GM12891 (cell line): ENCODE measurements around the gene SNRPA1.
A peak's percentile ranks its signal among the peaks of the same experiment; 100 is the strongest.

Experiments
- DNase-seq: peaks from one replicate; pipeline ENCODE4 v3.0.0; 2011; ENCODE audit warnings: low spot score; ENCODE audit not compliant: insufficient read length
- FAIRE-seq: peaks from 2 replicates; lab custom pipeline; 2011; peaks lifted over from hg19 to GRCh38; lab: Jason Lieb, UNC
- PAX5 ChIP-seq: IDR thresholded peaks from 2 replicates; pipeline ENCODE4 v1.6.1; 2011; ENCODE audit warnings: low read length, moderate library complexity, mild to moderate bottlenecking; ENCODE audit not compliant: insufficient read depth, severe bottlenecking
- POLR2A ChIP-seq: IDR thresholded peaks from 2 replicates; pipeline ENCODE4 v1.6.1; 2011; ENCODE audit warnings: low read depth, low read length, control low read depth
- POLR2AphosphoS5 ChIP-seq: IDR thresholded peaks from 2 replicates; pipeline ENCODE4 v1.6.1; 2011; ENCODE audit warnings: low read depth, low read length, control low read depth
- POU2F2 ChIP-seq: IDR thresholded peaks from 2 replicates; pipeline ENCODE4 v1.6.1; 2011; ENCODE audit warnings: low read depth, mild to moderate bottlenecking, control low read depth, low read length, moderate library complexity
- SPI1 ChIP-seq: IDR thresholded peaks from 2 replicates; pipeline ENCODE4 v1.6.1; 2011; ENCODE audit warnings: low read depth, low read length, control low read depth
- TAF1 ChIP-seq: IDR thresholded peaks from 2 replicates; pipeline ENCODE4 v1.6.1; 2011; ENCODE audit warnings: low read depth, low read length, control low read depth

The SNRPA1 gene

DNA sequence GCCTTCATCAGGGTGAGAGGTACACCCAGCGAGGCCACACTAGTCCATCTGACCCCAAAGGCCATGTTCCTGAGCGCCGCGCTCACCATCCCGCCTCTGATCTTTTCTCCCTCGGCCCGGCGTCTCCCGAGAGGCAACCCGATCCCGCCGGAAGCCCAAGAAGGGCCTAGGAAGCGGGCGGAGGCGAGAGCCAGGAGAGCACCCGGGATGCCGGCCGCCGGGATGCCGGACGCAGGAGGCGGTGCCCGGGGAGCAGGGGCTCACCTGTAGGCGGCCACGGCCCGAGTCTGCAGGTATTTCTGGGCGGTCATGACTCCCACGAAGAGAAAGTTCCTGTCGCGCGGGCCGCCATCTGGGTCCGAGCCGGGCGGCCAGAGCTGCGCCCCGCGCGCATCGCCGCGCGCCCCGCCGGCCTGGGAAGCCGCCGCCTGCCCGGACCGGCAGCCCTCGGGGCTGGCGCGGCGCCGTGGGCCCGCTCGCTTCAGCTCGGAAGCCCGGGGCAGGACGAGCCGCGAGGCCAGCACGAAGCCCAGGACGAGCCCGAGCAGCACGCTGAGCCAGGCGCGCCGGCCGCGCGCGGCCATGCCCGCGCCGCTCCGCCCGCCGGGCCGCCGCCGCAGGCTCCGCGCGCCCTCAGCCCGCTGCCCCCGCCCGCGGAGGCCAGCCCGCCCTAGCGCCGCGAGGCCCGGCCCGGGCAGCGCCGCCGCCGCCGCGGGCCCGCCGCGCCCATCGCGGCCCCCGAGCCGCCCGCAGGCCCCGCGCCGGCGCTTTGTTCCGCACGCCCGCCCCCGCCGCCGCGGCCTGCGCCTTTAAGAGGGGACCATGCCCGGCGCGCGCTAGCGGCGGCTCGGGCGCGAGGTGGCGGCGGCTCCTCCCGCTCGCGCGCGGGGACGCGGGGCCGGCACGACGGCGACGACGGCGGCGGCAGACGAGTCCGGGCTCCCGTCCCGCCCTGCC lies 43.9 kb downstream of the SNRPA1 start:
- no peak for DNase-seq

DNA sequence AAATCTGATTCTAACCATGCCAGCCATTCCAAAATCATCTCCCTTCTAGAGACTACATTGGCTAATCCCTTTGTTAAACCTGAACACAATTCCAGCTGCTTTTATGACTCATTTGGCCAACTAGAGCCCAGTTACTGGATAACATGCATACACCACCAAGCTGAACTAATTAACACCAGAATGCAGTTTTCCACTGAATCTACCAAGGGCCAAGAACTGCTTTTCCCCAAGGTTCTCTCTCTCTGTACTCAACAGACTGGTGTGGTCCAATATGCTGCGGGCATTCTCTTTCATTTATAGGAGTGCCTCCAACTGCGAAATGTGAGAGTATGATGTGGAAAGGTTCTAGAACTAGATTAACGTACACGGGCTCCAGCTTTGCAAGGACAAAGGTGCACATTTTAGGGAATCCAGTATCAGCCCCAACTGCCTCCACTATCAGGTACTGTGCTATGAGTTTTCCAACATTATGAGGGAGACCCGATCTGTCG lies 44.7 kb downstream of the SNRPA1 start:
- DNase-seq: no peak
- FAIRE-seq: no peak
- no peak for TF ChIP-seq SPI1
- TF ChIP-seq POU2F2: no peak
- TF ChIP-seq POLR2AphosphoS5: no peak
- TF ChIP-seq TAF1: no peak
- TF ChIP-seq POLR2A: no peak
- TF ChIP-seq PAX5: no peak

More for the DNA sequence above, 43.9 kb downstream of the SNRPA1 start:
- FAIRE-seq: peak; percentile 33
- TF ChIP-seq PAX5 (no peak), POLR2A (no peak), SPI1 (no peak), POLR2AphosphoS5 (no peak)

DNA sequence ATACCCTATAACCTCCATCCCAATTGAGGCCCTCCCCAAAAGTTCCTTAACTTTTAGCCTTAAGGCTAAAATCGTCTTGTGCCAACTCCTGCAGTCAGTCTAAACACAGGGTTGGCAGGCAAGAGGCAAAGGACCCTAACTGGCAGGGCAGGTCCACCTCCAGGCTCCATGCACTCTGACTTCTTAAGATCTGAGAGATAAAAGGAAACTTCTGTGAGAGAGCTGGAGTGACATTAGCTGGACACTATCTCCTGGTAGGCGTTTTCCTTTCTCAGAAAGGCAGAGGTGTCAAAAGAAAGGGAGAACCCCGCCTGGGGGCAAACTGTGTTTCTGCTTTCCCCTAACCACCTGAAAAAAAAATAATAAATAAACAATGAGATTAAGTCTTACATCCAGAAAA lies 46.8 kb downstream of the SNRPA1 start:
- FAIRE-seq (no peak), DNase-seq (no peak)
- no peak for TF ChIP-seq POLR2AphosphoS5
- no peak for TF ChIP-seq TAF1
- no peak for TF ChIP-seq PAX5
- TF ChIP-seq POU2F2: no peak
- no peak for TF ChIP-seq SPI1
- TF ChIP-seq POLR2A: no peak

DNA sequence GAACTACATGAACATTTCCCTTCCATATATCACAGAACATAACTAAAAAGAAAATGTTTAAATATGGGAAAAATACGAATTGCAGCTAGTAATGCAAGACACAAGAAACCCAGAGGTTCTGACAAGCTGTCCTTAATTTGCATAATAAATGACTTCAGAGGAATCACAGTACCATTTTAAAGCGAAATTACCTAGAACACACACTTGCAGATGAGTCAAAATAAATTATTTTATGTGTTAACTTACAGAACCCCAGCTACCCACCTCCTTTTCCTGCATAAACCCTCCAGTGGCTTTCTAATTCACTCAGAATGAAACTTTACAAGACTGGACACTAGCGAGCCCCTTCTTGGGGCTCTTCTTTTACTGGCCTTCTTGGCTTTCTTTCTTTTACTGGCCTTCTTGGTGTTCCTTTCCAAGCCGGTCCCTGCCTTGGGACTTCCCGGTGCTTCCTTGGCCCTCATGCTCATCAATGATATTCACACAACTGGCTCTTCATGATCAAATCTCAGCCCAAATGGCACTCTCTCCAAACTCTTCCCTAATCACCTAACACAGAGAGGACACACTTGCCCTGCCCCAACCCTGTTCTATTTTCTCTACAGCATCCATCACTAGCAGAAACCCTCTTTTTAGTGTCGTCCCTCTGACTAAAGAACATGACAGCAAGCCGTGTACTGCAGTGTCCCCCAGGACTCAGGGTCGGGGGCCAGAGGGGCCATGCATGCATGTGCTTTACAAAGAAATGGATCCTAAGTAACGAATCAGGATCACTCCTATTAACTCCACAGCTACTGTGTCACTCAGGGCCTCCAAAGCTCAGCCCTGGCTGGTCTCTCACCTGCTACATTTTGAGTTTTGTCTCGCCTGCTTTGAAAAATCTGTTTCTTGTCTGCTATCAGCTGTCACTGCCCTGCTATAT lies 48.0 kb downstream of the SNRPA1 start:
- no peak for FAIRE-seq

DNA sequence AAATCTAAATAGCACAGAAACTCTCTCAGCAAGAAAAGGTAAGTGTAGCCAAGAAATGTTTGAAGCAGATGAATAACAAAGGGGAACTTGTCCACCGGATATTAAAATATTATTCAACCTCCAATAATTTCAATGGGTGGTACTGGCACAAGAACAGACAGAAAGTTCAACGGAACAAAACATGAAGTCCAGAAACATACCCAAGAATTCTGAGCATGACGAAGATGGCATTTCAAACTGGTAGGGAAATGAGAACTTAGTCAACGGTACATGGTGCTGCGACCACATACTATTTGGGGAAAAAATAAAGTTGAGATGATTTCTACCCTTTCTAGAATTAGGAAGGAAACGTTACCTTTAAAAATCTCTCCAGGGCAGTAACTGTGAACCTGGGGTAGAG lies 48.7 kb downstream of the SNRPA1 start:
- FAIRE-seq (no peak), DNase-seq (no peak)
- TF ChIP-seq POLR2AphosphoS5: no peak
- TF ChIP-seq SPI1: 0 out of 2 replicates have a peak, but pooled peaks have one; percentile 5

More for the DNA sequence above, 48.0 kb downstream of the SNRPA1 start:
- DNase-seq: no peak
- no peak for TF ChIP-seq TAF1
- no peak for TF ChIP-seq PAX5
- TF ChIP-seq POLR2A: no peak
- no peak for TF ChIP-seq SPI1
- TF ChIP-seq POLR2AphosphoS5: no peak
- no peak for TF ChIP-seq POU2F2

DNA sequence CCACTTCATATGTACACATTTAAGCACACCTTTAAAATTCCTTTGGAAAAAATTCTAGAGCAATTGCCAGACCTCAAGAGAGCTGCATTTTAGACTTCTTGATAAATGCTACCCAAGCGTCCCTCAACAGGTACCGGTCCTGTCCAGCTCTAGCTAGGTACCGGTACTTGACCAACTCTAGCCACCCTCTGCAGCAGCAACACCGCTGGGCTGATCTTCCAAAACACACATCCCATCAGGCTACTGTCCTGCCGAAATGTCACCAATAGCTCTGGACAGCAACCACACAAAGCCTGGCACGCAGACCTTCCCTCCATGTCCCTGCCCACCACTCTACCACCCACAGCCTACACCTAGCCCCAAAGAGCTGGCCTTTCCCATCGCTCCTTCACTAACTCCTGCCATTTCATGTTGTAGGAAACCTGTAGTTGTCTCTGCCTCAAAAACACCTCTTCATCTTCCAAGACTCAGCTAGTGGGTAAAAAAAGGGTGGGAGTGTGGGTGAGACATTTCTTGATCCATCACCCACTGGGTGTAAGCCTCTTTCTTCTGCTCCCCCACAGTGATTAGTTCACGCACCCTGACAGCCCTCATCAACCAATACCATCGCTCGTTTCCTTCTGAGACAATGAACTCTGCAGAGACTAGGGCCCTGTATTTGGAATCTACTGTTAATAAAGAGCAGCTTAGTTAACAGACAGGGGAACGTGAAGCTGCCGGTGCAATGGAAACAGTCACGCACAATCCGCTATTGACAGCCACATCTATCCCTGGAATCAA lies 50.0 kb downstream of the SNRPA1 start:
- FAIRE-seq: no peak

DNA sequence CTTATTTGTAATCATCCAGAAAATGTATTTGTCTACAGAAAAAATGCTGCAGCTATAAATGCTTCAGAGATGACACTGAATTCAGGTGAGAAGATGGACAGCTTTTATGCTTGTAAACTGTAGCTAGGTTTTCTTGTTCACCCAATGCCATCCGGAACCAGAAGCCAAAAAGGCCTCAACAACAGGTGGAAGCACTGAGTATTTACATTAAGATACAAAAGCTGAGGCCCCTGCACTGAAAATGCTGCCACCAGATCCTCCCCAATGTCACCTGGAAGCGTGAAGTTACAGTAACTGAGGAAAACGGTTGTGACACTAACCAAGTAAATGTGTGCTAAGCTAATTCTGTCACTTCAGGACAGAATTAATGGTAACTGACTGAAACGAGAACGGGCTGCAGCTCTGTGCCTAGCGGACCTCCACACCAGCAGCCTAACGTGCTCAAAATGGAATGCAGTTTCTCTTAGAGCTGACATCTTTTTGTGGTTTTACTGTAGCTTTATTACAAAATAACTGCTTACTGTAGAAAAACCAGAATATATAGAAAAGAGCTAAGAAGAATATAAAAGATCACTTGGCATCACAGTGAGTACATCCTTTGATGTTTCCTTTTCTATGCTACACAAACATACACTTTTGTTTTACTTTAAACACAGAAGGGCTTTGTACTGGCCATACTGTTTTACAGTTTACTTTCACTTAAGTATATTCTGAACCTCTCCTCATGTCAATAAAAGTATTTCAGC lies 50.8 kb downstream of the SNRPA1 start:
- no peak for DNase-seq

More for the DNA sequence above, 50.0 kb downstream of the SNRPA1 start:
- no peak for DNase-seq
- no peak for TF ChIP-seq TAF1
- no peak for TF ChIP-seq POU2F2
- TF ChIP-seq POLR2AphosphoS5: no peak
- no peak for TF ChIP-seq PAX5
- no peak for TF ChIP-seq POLR2A
- TF ChIP-seq SPI1: no peak

DNA sequence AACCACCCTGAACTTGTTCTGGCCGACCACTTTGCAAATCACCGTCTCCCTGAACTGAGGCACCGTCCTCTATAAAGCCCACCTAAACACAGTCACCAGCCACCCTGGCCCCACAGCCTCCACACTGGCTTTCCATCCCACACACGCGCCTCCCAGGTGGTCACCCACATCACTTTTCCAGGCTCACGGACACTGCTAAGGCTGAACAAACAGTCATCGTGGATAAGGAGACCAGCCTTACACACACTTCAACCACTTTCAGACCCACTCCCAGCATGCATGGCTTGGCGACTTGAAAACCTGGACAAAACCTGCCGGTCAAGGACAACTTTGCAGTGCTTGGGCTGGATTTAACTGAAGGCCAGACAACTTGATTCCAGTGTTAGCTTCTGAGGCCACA lies 51.6 kb downstream of the SNRPA1 start:
- DNase-seq: no peak
- peak; percentile 28 for FAIRE-seq
- TF ChIP-seq SPI1 (no peak), POU2F2 (no peak), PAX5 (no peak), POLR2AphosphoS5 (no peak), TAF1 (no peak), POLR2A (no peak)

More for the DNA sequence above, 50.8 kb downstream of the SNRPA1 start:
- FAIRE-seq: peak; percentile 57
- no peak for TF ChIP-seq TAF1
- TF ChIP-seq PAX5: no peak
- no peak for TF ChIP-seq POU2F2
- TF ChIP-seq SPI1: no peak
- no peak for TF ChIP-seq POLR2AphosphoS5
- no peak for TF ChIP-seq POLR2A

DNA sequence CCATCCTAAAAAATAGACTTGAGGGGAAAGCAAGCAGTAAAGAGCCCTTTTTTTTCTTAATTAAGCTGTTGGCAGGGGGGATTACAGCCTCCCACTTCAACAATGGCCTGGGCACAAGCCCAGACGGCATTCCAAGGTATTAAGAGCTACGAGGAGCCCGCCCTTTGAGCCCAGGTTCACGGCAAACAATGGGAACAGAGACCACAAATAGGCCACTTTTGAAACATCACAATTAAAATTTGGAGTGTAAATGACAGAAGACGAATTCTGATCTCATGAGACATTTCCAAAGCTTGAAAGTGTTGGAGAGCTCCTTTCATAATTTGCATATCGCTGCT lies 52.1 kb downstream of the SNRPA1 start:
- no peak for FAIRE-seq
- TF ChIP-seq SPI1 (no peak), TAF1 (no peak), PAX5 (no peak), POLR2AphosphoS5 (no peak), POLR2A (no peak), POU2F2 (no peak)

More for the DNA sequence above, 52.1 kb downstream of the SNRPA1 start:
- DNase-seq: no peak
